ENCODE measurements around the gene SHISA9.

SHISA9 gene

DNA sequence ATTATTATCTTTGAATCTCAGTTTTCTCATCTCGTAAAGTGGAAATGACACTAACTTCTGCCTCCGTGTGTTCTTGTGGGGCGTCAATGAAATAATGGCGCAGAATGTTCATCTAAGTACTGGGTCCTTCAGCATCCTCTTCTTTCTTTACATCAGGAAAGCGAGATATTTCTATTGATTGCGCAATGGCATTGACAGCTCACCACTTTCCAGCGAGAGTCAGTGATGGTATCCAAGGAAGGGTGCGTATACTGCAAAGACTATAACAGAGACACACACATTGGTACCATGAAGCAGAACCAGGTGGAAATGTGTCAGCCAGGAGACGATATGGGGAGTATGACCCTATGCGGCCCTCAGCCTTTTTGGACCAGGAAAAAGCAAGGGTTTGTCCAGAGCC, 162.1 kb downstream of the SHISA9 start:
- DNase-seq (ENCODE audit: low read depth in 1 of 2, low spot score in 1 of 2), result no peak

DNA sequence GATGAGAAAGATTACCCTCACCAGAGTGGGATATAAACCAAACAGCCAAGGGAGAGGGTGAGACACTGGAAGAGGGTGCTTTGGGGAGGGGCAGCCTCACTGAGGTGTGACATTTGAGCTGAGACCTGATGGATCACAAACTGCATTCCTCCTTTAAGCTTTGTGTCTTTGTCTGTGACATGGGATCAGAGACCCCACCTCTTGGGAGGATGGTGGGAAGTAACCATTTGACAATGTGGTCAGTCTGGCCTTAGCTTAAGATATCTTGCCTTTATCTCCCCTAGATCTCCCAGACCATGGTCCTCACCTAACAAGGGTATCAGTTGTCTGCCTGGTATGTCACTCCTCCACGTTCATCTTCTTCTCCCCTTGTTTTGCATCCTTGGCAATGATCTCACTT, 163.4 kb downstream of the SHISA9 start:
- no peak for DNase-seq (ENCODE audit: low read depth in 1 of 2, low spot score in 1 of 2)

DNA sequence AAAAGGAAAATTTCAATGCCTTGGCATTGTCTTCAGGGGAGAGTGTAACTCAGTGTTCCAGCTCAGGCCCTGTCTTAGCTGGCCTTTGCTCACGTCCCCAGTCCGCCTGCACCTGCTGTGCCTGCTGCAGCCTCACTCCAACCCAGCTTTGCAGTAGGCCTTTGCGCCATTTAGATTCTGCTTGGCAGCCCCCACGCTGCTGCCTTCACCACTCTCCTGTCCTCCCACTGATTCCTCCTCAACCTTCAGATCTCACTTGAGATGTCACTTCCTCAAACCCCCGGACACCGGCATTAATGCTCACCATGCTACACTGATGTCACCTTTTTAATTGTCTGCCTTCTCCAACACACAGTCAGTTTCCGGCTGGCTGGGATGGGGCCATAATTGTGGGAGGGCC, 166.2 kb downstream of the SHISA9 start:
- DNase-seq (ENCODE audit: low read depth in 1 of 2, low spot score in 1 of 2), result no peak

DNA sequence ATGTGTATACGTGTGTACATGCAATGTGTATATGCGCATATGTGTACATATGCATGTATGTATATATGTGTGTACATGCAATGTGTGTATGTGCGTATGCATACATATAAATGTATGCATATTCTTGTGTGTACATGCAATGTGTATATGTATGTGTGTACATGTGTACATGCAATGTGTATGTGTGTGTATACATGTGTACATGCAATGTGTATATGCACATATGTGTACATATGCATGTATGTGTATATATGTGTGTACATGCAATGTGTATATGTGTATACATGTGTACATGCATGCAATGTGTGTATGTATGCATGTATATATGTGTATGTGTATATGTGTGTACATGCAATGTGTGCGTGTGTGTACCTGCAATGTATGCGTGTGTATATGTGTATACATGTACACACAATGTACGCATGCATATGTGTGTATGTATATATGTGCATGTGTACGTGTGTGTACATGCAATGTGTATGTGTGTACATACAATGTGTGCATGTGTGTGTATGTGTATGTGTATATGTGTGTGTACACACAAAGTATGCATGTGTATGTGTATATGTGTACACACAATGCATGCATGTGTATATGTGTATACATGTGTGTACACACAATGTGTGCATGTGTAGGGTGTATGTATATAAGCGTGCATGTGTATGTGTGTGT, 167.7 kb downstream of the SHISA9 start:
- no peak for DNase-seq (ENCODE audit: low read depth in 1 of 2, low spot score in 1 of 2)

DNA sequence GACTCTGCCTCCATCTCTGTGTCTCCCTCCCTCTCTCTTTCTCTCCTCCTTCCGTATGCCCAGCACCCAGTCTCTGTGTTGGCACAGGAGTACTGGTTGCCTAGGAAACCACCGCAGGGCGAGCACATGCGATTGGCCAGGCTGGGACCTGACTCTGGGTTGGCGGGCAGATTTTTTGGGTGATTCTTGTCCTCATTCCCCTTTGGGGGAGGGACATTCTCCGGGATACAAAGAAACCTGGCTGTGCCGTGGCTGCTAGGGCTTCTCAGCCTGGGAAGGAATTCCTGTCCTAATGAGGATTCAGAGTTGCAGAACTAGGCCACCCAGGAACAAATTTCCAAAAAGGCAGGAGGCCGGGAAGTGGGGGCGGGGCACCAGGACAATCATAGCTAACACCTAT, 168.9 kb downstream of the SHISA9 start:
- DNase-seq (ENCODE audit: low read depth in 1 of 2, low spot score in 1 of 2), result no peak

DNA sequence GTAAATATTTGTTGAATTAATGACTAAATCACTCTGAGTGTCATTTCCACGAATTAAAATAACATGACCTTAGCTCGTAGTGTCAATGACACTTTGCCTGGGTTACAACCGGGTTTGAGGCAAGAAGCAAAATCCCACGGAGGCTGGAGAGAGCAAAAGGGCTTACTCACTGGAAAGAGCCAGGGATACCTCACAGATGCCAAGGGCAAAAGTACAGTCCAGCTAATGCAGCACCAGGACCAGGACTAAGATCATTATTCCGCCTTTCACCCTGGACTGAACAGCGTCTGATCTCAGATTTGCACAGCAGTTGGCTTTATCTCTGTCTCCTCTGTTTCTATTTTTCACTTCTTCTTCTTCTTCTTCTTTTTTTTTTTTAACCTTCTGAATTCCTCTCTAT, 175.5 kb downstream of the SHISA9 start:
- DNase-seq (ENCODE audit: low read depth in 1 of 2, low spot score in 1 of 2), result no peak

DNA sequence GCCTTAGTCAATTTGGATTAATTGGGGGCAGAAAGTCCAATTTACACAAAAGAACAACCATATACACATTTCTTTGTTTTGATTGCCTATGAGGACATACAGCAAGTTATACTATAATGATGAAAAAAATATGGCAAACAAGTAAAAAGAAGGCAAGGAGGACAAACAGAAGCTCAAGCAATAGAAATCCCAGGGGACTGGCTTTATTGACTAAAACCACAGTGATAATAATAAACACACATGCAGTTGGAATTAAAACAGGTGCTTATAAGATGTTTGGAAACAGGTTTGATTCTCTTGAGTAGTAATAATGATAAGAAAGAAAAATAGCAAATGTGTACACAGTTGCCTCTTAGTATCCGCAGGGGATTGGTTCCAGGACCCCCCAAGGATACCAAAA, 176.4 kb downstream of the SHISA9 start:
- no peak for DNase-seq (ENCODE audit: low read depth in 1 of 2, low spot score in 1 of 2)

DNA sequence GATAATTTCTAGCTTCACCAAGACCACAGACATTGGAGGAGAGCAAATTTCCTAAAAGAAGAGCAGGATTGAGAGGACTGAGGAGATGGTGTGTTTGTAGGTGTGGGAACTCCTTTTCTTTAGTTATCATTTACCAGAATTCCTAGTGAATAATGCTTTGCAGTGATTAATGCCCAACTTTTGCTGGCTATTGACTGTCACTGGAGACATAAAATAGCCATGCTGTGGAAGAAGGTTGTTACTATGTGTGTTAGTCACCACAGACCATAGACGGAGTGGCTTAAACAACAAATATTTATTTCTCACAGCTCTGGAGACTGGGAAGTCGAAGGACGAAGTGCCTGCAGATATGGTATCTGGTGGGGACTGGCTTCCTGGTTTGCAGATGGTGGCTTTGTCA, 179.1 kb downstream of the SHISA9 start:
- no peak for DNase-seq (ENCODE audit: low read depth in 1 of 2, low spot score in 1 of 2)

DNA sequence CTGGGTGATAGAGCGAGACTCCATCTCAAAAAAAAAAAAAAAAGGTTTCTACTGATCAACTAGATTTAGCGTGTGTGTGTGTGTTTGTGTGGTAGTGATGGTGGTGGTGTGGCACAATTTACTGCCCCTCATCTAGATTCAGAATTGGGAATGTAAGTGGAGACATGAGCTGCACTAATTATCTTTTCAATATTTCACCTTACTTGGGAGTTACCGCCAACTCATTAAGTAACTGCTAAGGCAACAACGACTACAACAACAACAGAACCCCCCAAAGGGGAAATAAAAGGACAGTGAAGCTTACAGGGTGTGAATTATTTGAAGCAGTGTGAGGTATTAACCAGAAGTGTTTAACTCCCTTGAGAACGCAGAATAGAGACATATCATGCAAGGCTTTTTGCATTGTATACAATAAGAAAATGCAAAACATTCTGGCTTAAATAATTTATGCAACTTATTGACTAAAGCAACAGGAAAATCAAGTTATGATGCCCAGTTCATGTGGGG, 180.5 kb downstream of the SHISA9 start:
- DNase-seq (ENCODE audit: low read depth in 1 of 2, low spot score in 1 of 2), result no peak

DNA sequence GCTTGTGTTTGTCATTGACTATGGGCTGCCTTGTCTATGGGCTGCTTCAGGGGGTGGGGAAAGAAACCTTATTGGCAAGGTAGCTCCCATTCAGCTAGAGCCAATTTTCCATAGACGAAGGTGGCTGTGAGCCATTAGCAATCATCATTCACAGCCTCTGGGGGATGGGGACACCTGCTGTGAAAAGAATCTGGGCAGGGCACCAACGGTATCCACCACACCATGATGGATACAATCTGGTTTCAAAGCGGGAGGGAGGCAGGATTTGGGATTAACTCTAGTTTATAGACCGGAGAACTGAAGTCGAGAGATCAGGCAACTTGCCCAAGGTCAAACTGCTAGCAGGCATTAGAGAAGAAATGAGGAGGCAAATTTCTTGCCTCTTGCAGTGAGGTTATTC, 182.3 kb downstream of the SHISA9 start:
- no peak for DNase-seq (ENCODE audit: low read depth in 1 of 2, low spot score in 1 of 2)

DNA sequence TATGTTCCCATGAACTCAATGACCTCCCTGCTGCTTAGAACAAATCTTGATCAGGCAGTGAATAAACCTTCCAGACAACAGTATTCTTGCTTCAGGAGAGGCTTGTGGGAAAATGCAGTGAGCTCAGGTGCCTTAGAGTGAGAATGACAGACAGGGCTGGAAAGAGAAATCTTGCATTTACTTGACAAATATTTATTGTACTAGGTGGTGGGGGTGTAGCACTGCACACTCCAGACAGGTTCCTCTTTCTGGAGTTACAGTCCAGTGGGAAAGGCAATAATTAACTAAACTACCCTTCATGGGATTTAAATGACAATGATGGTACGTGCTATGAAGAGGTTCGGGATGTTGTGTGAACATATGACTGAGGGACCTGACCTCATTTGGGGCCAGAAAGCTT, 182.9 kb downstream of the SHISA9 start:
- no peak for DNase-seq (ENCODE audit: low read depth in 1 of 2, low spot score in 1 of 2)

DNA sequence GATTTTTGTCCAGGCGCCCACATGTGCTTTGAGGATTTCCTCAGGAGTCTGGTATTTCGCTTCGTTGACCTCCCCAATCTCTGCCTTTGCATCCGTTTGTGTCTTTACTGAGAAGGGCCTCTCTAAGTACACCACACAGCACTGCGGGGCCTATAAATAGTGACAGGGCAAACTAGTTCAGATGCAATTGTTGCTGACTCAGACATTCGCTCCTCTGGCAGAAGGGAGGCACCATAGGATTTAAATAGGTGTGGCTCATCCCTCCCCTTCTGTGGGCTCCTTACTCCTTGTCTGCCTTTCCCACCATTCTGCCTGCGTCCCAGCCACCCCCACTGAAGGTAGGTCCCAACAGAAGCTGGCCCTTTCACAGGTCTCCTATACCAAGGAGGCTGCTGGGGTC, 192.3 kb downstream of the SHISA9 start:
- no peak for DNase-seq (ENCODE audit: low read depth in 1 of 2, low spot score in 1 of 2)

DNA sequence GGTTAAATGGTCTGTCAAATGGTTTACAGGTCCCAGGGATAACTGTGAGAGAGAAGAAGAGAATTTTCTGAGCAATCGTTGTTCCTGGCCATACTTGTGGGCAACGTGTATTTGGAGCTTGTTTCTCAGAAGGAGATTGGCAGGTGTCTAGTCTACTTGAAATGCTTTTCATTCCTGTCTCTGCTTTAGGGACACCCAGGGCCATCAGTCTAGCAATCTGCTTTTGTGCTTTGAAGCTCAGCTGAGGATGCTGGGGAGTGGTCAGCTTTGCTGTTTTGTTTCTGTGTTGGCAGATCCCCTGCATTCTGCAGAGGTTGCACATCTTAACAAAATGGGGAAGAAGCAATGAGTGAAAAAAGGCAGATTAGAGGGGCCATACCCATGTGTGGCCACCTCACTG, 193.7 kb downstream of the SHISA9 start:
- no peak for DNase-seq (ENCODE audit: low read depth in 1 of 2, low spot score in 1 of 2)

DNA sequence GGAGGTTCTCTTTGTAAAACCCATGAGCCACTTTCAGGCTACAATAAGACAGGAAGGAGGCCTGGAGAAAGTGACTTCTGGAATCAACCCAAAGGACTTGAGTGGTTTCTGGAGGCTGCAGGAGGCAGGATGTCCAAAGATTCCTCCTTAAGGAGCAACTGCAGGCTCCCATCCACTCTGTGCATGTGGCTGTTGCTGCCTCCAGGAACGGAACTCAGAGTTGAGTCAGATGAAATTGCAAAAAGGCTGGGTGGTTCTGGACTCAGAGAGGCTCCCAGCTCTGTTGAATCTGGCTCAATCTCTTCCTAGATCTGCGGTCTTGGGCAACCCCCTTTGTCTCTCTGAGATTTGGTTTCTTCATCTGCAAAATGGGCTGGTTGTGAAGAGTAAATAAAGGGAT, 197.1 kb downstream of the SHISA9 start:
- no peak for DNase-seq (ENCODE audit: low read depth in 1 of 2, low spot score in 1 of 2)

DNA sequence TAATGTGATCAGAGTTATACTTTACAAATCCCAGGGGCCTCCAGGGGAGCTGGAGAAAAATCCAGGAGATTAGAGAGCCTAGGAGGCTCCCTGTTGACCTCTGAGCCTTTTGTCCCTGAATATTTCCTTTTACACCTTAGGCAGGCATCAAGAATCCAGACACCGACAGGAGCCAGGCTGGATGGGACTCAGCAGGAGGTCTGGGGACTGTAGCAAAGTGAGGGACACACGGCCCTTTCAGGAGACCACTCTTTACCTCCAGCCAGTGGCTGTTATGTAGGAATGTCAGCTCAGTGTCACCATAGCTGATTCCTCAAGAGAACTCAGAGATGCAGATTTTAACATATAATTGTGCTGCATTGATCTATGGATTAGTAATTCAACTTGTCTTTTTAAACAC, 198.4 kb downstream of the SHISA9 start:
- DNase-seq (ENCODE audit: low read depth in 1 of 2, low spot score in 1 of 2), result no peak

DNA sequence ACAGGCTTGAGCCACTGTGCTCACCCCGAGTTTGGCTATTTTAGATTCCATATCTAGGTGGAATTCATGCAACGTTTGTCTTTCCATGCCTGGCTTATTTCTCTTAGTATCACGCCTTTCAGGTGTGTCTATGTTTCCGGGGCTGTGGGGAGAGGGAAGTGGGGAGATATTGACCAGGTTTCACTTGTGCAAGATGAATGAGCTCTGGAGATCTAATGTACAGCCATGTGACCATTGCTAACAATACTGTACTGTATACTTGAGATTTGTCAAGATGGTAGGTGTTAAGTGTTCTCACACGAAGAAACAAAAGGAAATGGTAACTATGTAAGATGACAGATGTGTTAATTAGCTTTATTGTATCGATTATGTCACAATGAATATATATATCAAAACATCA, 199.6 kb downstream of the SHISA9 start:
- DNase-seq (ENCODE audit: low read depth in 1 of 2, low spot score in 1 of 2), result no peak

DNA sequence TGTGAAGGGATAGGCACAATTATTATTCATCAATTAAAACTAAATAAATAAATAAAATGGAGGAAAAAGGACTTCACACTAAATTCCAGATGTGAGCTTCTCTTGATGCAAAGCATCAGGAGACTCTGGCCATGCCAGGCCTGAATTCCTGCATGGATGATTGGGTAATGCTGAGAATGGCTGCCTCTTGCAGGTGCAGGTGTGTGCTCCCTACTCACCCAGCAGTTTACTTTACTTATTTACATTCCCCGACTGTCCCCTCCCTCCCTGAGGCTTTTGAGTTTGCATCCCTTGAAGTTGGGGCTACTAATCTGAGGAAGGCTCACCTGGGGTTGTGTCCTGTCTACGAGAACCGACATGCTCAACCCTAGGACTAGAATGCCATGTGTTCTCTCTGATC, 200.4 kb downstream of the SHISA9 start:
- no peak for DNase-seq (ENCODE audit: low read depth in 1 of 2, low spot score in 1 of 2)

DNA sequence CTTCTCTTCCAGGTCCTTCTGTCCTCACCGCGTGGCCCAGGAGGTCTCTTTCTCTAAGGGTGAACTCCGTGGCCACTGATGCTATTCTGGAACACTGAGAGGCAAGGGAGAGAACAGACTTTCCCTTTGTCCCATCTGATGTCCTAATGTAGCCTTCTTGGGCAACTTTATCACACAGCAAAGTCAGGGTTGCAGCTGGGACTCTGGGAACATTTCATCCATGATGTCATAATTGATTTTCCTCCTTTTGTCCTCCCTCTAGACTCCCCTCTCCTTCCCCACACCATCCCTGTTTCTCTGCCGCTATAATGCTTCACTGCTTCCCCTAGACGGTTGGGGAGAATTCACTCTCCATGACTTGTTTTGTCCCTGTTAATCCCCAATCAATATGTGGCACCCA, 201.0 kb downstream of the SHISA9 start:
- DNase-seq (ENCODE audit: low read depth in 1 of 2, low spot score in 1 of 2), result no peak

DNA sequence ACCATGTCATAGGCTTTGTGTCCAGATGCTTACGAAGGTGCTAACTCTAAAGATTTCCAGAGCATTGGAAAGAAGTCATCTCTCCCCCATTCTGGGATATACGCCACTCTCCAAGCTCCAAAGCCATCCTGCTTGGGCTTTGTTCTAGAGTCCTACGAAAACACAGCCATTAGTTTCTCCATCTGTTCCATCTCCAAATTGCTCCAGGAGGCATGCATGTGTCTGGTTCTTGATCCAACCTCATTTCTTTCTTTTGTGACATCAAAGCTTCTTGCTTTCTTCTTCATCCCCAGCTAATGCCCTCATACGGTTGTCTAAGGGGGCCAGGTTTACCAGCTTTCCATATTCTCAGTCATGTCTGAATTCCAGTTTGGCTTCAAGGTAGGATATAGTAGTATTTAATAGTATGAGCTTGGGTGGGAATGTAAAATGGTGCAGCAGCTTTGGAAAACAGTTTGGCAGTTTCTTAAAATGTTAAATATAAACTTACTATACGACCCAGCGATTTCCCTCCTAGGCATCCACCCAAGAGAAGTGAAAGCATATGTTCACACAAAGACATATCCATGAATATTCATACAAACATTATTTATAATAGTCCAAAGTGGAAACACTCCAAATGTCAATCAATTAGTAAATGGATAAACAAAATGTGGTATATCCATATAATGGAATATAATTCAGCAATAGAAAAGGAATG, 202.6 kb downstream of the SHISA9 start:
- DNase-seq (ENCODE audit: low read depth in 1 of 2, low spot score in 1 of 2), result no peak

DNA sequence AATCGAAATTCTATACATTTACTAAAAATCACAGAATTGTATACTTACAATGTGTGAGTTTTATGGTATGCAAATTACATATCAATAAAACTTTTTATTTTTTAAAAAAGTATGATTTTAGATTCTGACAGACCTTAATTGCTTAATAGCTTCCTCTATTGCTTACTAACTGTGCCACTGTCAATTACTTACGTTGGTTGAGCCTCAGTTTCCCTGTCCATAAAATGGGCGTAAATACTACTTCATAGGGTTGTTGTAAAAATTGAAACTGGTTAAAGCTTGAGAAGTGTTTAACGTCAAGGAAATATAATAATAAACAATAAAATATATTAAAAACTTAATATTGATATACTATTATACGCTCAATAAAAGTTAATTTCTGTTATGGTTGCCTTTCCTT, 203.4 kb downstream of the SHISA9 start:
- DNase-seq (ENCODE audit: low read depth in 1 of 2, low spot score in 1 of 2), result no peak

DNA sequence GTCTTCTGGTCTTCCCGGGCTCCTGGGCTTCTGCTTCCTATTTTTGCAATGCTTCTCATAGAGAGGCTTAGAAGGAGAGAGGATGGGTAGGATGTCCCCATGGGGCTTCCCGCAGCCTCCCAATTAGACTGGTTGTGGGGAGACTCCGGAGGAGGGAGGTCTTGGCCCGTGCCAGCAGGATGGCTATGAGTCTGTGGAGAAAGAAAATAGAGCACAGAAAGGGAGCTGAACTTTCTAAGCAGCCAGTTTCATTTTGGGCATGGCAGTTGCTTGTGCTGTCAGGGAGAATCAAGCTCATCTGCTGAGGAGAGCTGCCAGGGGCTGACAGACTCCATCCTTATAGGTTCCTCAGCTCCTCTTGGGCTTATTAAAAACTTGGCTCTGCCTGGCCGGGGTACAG, 204.0 kb downstream of the SHISA9 start:
- no peak for DNase-seq (ENCODE audit: low read depth in 1 of 2, low spot score in 1 of 2)

DNA sequence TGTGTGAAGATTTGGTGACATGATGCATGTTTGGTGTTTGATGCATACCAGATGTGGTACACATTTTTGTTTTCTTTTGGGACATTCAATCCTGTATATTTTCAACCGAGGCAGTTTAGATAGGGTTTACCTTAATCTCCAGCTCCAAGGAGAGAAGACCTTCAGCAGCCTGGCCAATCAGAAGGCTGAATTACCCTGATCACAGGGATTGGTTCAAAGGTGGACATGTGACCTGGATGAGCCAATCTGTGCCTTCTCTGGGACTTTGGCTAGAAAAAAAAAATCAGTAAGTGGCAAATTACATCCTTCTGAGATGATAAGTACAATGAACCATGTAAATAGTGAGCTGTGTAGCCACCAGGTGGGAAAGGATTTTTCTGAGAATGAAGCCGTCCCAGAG, 205.1 kb downstream of the SHISA9 start:
- no peak for DNase-seq (ENCODE audit: low read depth in 1 of 2, low spot score in 1 of 2)

DNA sequence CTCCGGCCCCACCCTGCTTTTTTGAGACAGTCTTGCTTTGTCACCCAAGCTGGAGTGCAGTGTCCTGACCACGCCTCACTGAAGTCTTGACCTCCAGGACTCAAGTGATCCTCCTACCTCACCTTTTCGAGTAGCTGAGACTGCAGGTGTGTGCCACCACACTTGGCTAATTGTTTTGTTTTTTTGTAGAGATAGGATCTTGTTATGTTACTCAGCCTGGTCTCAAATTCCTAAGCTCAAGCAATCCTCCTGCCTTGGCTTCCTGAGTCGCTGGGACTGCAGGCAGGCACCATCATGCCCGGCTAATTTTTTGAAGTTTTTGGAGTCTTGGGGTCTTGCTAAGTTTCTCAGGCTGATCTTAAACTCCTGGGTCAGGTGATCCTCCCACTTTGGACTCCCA, 206.7 kb downstream of the SHISA9 start:
- DNase-seq (ENCODE audit: low read depth in 1 of 2, low spot score in 1 of 2), result no peak
